ENCODE measurements around the gene PTCH1. TPM values are rescaled to one million over a fixed set of nuclear protein-coding genes. Genes with fewer than 3 reads are reported as not detected.

PTCH1 gene
- polyA plus RNA-seq: 10 to 100 TPM in 2 of 3 donors, 1 to 10 TPM in 1; 3.7 to 30.6 (median 16.1) TPM

- Mint-ChIP-seq H3K27ac (peak within 1 kb of the TSS; percentile 66 to 92 (median 84)), H3K4me1 (peaks cover 38 to 42% of the 10 kb centered on the region in 2 donors), H3K36me3 (no peaks in the 10 kb centered on the region), H3K27me3 (ENCODE audit: low read depth in 3 of 3) (peaks cover 9 to 20% (median 14%) of the 10 kb centered on the region in 3 donors), H3K9me3 (no peaks in the 10 kb centered on the region), H3K4me3 (peak within 1 kb of the TSS; percentile 94 to 98 (median 97))
- peak; percentile 49 to 55 (median 50) for DNase-seq
These were observed at the start of gene PTCH1 for GRCh38 chr9:95516734-95517558. TSS of gene PTCH1 (minus strand) at chr9:95516971.

GRCh38 chr9:95565982-95566381 lies 49.2 kb upstream of the PTCH1 start:
- Mint-ChIP-seq H3K36me3 (no peaks in the 10 kb centered on the region), H3K27ac (no peak overlapping the region), H3K9me3 (peaks cover 0 to 1% (median 0%) of the 10 kb centered on the region in 6 donors), H3K27me3 (ENCODE audit: low read depth in 3 of 3) (peaks cover 0 to 11% (median 4%) of the 10 kb centered on the region in 3 donors), H3K4me1 (peaks cover 13 to 15% of the 10 kb centered on the region in 2 donors), H3K4me3 (no peak overlapping the region)
- DNase-seq: no peak

- no peaks in the 10 kb centered on the region for H3K4me1 Mint-ChIP-seq
- no peak for DNase-seq
- H3K4me3 Mint-ChIP-seq: peak overlapping the region in 1 of 5 donors; percentile 5
- no peaks in the 10 kb centered on the region for H3K36me3 Mint-ChIP-seq
- H3K9me3 Mint-ChIP-seq: no peaks in the 10 kb centered on the region
- H3K27ac Mint-ChIP-seq: no peak overlapping the region
- H3K27me3 Mint-ChIP-seq (ENCODE audit: low read depth in 3 of 3): peaks cover 0 to 8% (median 3%) of the 10 kb centered on the region in 3 donors
These were observed 45.1 kb upstream of the PTCH1 start for GRCh38 chr9:95561913-95562312.

GRCh38 chr9:95557142-95557541 lies 40.4 kb upstream of the PTCH1 start:
- no peaks in the 10 kb centered on the region for H3K9me3 Mint-ChIP-seq
- H3K27me3 Mint-ChIP-seq (ENCODE audit: low read depth in 3 of 3): peaks cover 12 to 17% (median 16%) of the 10 kb centered on the region in 3 donors
- no peak overlapping the region for H3K4me3 Mint-ChIP-seq
- H3K27ac Mint-ChIP-seq: no peak overlapping the region
- no peaks in the 10 kb centered on the region for H3K36me3 Mint-ChIP-seq
- peaks cover 0 to 2% of the 10 kb centered on the region in 2 donors for H3K4me1 Mint-ChIP-seq
- no peak for DNase-seq

GRCh38 chr9:95556521-95556920 lies 39.8 kb upstream of the PTCH1 start:
- DNase-seq: no peak
- Mint-ChIP-seq H3K4me3 (no peak overlapping the region), H3K36me3 (no peaks in the 10 kb centered on the region), H3K27ac (no peak overlapping the region), H3K27me3 (ENCODE audit: low read depth in 3 of 3) (peaks cover 12 to 18% (median 16%) of the 10 kb centered on the region in 3 donors), H3K4me1 (peaks cover 0 to 2% of the 10 kb centered on the region in 2 donors), H3K9me3 (no peaks in the 10 kb centered on the region)

GRCh38 chr9:95552814-95553546 lies 36.2 kb upstream of the PTCH1 start:
- Mint-ChIP-seq H3K27ac (peak overlapping the region in 1 of 6 donors; percentile 55), H3K27me3 (ENCODE audit: low read depth in 3 of 3) (peaks cover 16 to 23% (median 18%) of the 10 kb centered on the region in 3 donors), H3K4me3 (peak overlapping the region in 3 of 5 donors; percentile 7 to 53 (median 36)), H3K9me3 (no peaks in the 10 kb centered on the region), H3K36me3 (no peaks in the 10 kb centered on the region), H3K4me1 (peaks cover 0 to 2% of the 10 kb centered on the region in 2 donors)
- DNase-seq: peak in 2 of 3 donors; percentile 5 to 8

GRCh38 chr9:95552255-95552654 lies 35.5 kb upstream of the PTCH1 start:
- peaks cover 0 to 2% of the 10 kb centered on the region in 2 donors for H3K4me1 Mint-ChIP-seq
- H3K36me3 Mint-ChIP-seq: no peaks in the 10 kb centered on the region
- H3K27me3 Mint-ChIP-seq (ENCODE audit: low read depth in 3 of 3): peaks cover 17 to 22% (median 18%) of the 10 kb centered on the region in 3 donors
- H3K27ac Mint-ChIP-seq: no peak overlapping the region
- DNase-seq: no peak
- no peaks in the 10 kb centered on the region for H3K9me3 Mint-ChIP-seq
- peak overlapping the region in 2 of 5 donors; percentile 36 to 53 for H3K4me3 Mint-ChIP-seq

GRCh38 chr9:95551406-95551805 lies 34.6 kb upstream of the PTCH1 start:
- Mint-ChIP-seq H3K4me3 (no peak overlapping the region), H3K36me3 (no peaks in the 10 kb centered on the region), H3K4me1 (peaks cover 0 to 2% of the 10 kb centered on the region in 2 donors), H3K9me3 (no peaks in the 10 kb centered on the region), H3K27me3 (ENCODE audit: low read depth in 3 of 3) (peaks cover 17 to 18% (median 18%) of the 10 kb centered on the region in 3 donors), H3K27ac (no peak overlapping the region)
- no peak for DNase-seq

- Mint-ChIP-seq H3K4me3 (no peak overlapping the region), H3K9me3 (no peaks in the 10 kb centered on the region), H3K27ac (no peak overlapping the region), H3K4me1 (no peaks in the 10 kb centered on the region), H3K36me3 (no peaks in the 10 kb centered on the region), H3K27me3 (ENCODE audit: low read depth in 3 of 3) (peaks cover 9 to 16% (median 10%) of the 10 kb centered on the region in 3 donors)
- no peak for DNase-seq
These were observed 29.2 kb upstream of the PTCH1 start for GRCh38 chr9:95545831-95546567.

- H3K4me1 Mint-ChIP-seq: no peaks in the 10 kb centered on the region
- H3K27me3 Mint-ChIP-seq (ENCODE audit: low read depth in 3 of 3): peaks cover 4 to 7% (median 4%) of the 10 kb centered on the region in 3 donors
- H3K4me3 Mint-ChIP-seq: no peak overlapping the region
- H3K36me3 Mint-ChIP-seq: no peaks in the 10 kb centered on the region
- no peak for DNase-seq
- H3K27ac Mint-ChIP-seq: no peak overlapping the region
- H3K9me3 Mint-ChIP-seq: no peaks in the 10 kb centered on the region
These were observed 17.4 kb upstream of the PTCH1 start for GRCh38 chr9:95533996-95534680.

GRCh38 chr9:95529910-95530309 lies 13.1 kb upstream of the PTCH1 start:
- Mint-ChIP-seq H3K27ac (no peak overlapping the region), H3K36me3 (no peaks in the 10 kb centered on the region), H3K4me3 (no peak overlapping the region), H3K27me3 (ENCODE audit: low read depth in 3 of 3) (peaks cover 11 to 15% (median 14%) of the 10 kb centered on the region in 3 donors), H3K9me3 (no peaks in the 10 kb centered on the region), H3K4me1 (no peaks in the 10 kb centered on the region)
- DNase-seq: no peak

- Mint-ChIP-seq H3K36me3 (no peaks in the 10 kb centered on the region), H3K4me1 (no peaks in the 10 kb centered on the region), H3K27me3 (ENCODE audit: low read depth in 3 of 3) (peaks cover 11 to 15% (median 14%) of the 10 kb centered on the region in 3 donors), H3K27ac (no peak overlapping the region), H3K9me3 (no peaks in the 10 kb centered on the region), H3K4me3 (no peak overlapping the region)
- DNase-seq: no peak
These were observed 12.2 kb upstream of the PTCH1 start for GRCh38 chr9:95528908-95529502.

All from immature natural killer cell (primary cell).